Measurements from ENCODE around the gene RCN2. TPM values are rescaled to one million over a fixed set of nuclear protein-coding genes. Genes with fewer than 3 reads are reported as not detected.
"Not testable (repeated sequence)": the region's sequence is repeated elsewhere in the genome, so short reads cannot be mapped to it uniquely, and the experiment has no call there.

RCN2 gene
- total RNA-seq, 4 donors from 2014 or later: 27.6 to 44.1 (median 41.8) TPM

DNA sequence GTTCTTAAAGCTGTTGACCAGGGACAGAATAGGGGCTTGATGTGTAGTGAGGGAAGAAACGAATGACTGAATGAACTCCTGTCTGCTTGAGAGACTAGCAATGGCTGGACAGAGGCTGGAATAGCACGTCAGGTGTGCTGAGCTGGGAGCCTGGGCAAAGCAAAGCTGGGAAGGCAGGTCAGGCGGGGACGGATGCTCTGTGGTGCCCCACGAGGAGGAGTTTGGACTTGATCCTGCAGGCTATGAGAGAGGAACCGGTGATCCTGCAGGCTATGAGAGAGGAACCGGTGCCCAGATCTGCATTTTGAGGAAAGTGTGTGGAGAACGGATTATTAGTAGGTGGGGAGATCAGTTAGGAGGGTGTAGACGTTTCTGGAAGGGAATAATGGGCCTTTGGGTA, 32.0 kb downstream of the RCN2 start:
- TF ChIP-seq, protein P1, sequence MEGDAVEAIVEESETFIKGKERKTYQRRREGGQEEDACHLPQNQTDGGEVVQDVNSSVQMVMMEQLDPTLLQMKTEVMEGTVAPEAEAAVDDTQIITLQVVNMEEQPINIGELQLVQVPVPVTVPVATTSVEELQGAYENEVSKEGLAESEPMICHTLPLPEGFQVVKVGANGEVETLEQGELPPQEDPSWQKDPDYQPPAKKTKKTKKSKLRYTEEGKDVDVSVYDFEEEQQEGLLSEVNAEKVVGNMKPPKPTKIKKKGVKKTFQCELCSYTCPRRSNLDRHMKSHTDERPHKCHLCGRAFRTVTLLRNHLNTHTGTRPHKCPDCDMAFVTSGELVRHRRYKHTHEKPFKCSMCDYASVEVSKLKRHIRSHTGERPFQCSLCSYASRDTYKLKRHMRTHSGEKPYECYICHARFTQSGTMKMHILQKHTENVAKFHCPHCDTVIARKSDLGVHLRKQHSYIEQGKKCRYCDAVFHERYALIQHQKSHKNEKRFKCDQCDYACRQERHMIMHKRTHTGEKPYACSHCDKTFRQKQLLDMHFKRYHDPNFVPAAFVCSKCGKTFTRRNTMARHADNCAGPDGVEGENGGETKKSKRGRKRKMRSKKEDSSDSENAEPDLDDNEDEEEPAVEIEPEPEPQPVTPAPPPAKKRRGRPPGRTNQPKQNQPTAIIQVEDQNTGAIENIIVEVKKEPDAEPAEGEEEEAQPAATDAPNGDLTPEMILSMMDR (IDR thresholded peaks at IDR 0.05): peak in 1 of 6 experiments; percentile 11
- TF ChIP-seq POLR2A (IDR thresholded peaks at IDR 0.05): no peak
- no peaks in the 10 kb centered on the region for H3K36me3 ChIP-seq
- 51 to 52% methylated on average over 9 of the region's 9 CpGs for WGBS, 2 donors
- H3K4me3 ChIP-seq: no peak overlapping the region
- no peak overlapping the region for H3K27ac ChIP-seq
- H3K27me3 ChIP-seq: no peaks in the 10 kb centered on the region
- intact Hi-C loops (cut with DNase I): no loop called here
- H3K9me3 ChIP-seq: no peaks in the 10 kb centered on the region
- peaks cover 0 to 20% (median 0%) of the 10 kb centered on the region in 3 donors for H3K4me1 ChIP-seq
- no peak for DNase-seq

DNA sequence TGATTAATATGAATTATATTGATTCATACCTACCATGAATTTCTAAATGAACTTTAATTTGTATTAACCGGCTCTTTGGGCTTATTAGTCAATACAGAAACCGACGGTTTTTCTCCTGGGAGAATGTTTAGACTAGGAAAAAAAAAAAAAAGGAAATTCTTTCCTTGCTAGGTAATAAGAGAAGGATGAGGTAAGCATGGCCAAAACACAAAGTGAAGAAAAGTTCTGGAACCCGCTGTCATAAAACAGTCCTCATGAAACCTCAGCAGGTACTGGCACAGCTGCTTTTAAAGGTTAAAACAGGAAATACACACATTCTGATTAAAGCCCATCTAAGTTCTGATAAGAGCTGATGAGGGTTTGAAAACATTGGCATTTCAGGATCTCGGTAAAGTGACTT, 32.6 kb downstream of the RCN2 start:
- no peak for DNase-seq
- Histone ChIP-seq H3K27ac (no peak overlapping the region), H3K4me3 (no peak overlapping the region), H3K36me3 (no peaks in the 10 kb centered on the region), H3K27me3 (no peaks in the 10 kb centered on the region), H3K4me1 (peaks cover 0 to 20% (median 0%) of the 10 kb centered on the region in 3 donors), H3K9me3 (no peaks in the 10 kb centered on the region)
- 28 to 43% methylated on average over 5 of the region's 5 CpGs for WGBS, 2 donors
- intact Hi-C loops (cut with DNase I): no loop called here
- TF ChIP-seq POLR2A (IDR thresholded peaks at IDR 0.05): no peak

DNA sequence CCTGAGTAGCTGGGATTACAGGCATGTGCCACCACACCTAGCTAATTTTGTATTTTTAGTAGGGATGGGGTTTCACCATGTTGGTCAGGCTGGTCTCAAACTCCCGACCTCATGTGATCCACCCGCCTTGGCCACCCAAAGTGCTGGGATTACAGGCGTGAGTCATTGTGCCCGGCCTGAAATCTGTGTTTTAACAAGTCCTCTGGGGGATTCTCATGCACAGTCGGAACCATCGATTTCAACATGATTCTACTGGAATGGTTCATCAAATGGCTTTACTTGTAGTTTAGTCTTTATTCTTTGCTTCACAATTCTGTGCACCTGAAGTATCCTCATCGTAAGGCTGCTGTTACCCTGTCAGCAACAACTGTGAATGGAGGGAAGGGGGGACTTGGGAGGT, 34.5 kb downstream of the RCN2 start:
- H3K36me3 ChIP-seq; H3K27me3 ChIP-seq; H3K9me3 ChIP-seq; H3K4me3 ChIP-seq; DNase-seq; intact Hi-C loops (cut with DNase I); H3K27ac ChIP-seq: not testable (repeated sequence)
- peaks cover 0 to 20% (median 0%) of the 10 kb centered on the region in 3 donors for H3K4me1 ChIP-seq
- WGBS, 2 donors: 32 to 43% methylated on average over 5 to 6 of the region's 7 CpGs

DNA sequence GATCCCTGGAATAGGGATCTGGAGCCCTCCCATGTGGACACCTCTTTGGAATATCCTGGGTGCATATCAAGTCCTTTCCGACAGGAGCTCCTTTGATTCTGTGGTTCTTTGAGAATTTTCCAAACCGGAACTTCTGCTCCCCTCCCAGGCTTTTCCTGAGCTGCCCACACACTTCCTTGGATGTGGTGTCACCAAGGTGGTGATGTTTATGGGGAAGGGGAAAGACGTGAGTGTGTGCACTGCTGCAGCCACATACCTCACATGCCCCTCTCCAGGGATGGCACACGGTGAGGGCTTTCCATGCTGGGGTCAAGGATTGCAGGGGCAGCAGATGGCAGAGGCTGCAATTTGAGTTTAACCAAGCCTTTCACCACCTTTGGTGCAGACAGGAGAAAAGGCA, 35.5 kb downstream of the RCN2 start:
- WGBS, 2 donors: 22 to 26% methylated on average over 2 to 3 of the region's 4 CpGs
- peaks cover 0 to 20% (median 0%) of the 10 kb centered on the region in 3 donors for H3K4me1 ChIP-seq
- no peak overlapping the region for H3K27ac ChIP-seq
- H3K9me3 ChIP-seq: no peaks in the 10 kb centered on the region
- DNase-seq: no peak
- H3K36me3 ChIP-seq: no peaks in the 10 kb centered on the region
- intact Hi-C loops (cut with DNase I): no loop called here
- no peaks in the 10 kb centered on the region for H3K27me3 ChIP-seq
- no peak overlapping the region for H3K4me3 ChIP-seq
- TF ChIP-seq, protein P1 (IDR thresholded peaks at IDR 0.05): no peak
- TF ChIP-seq POLR2A (IDR thresholded peaks at IDR 0.05): no peak

DNA sequence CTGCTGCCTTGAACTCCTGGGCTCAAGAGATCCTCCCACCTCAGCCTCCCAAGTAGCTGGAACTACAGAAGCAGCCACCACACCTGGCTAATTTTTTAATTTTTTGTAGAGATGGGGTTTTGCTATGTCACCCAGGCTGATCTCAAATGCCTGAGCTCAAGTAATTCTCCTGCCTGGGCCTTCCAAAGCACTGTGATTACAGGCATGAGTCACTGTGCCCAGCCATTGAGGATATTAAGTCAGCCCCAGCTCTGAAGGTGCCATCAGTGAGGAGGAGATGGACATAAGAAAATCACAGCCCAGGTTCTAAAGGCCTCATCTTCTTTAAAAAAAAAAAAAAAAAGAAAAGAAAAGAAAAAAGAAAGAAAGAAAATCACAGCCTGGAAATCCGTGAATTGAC, 36.8 kb downstream of the RCN2 start:
- Histone ChIP-seq H3K9me3 (no peaks in the 10 kb centered on the region), H3K27ac (no peak overlapping the region), H3K4me1 (peaks cover 0 to 25% (median 3%) of the 10 kb centered on the region in 3 donors), H3K36me3 (no peaks in the 10 kb centered on the region), H3K27me3 (no peaks in the 10 kb centered on the region), H3K4me3 (no peak overlapping the region)
- WGBS, 2 donors: 78 to 94% methylated on average over 1 of the region's 1 CpG
- no peak for TF ChIP-seq POLR2A (IDR thresholded peaks at IDR 0.05)
- TF ChIP-seq, protein P1 (IDR thresholded peaks at IDR 0.05): no peak
- no peak for DNase-seq
- intact Hi-C loops (cut with DNase I): no loop called here

DNA sequence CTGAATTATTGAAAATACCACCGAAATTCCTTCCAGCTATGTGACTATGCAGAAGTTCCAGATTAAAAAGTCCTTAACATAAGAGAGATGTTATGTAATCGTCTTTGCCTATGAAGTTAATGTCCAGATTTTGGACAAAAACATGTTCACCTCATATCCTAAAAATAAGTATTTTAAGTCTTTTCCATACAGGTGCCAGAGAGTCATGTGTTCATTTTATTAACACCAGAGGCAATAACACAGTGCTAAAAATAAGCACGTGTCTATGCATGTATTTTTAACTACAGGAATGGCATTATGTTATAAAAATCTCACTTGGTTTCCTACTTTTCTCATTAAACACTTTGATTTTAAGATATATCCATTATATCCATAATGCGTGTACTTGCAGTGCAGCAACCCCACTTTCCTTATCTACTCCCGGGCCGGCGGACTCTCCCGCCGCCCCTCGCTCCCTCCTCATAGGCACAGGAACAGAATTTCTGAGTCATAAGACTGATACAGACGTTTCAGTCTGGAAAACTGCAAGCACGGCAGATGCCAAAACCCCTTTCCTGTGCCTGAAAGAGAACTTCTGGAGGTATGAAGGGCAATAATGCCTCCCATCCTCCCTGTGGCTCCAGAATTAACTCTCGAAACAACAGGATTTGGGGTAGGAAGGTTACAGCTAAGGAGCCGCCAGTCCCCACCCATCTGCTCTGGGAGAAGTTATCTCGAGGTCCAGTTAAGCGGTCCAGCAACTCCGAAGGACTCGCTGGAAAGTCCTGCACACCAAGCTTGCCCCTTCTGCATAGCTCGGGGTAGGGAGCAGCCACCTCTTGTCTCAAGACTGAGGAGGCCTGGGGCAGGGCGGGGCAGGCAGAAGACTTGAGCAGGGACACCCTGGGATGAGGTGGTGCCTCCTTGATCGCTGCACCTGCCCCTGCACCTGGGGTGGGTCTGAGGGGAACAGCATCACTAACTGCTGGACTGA, 41.1 kb downstream of the RCN2 start:
- Histone ChIP-seq H3K4me1 (peaks cover 0 to 7% (median 4%) of the 10 kb centered on the region in 3 donors), H3K4me3 (no peak overlapping the region), H3K27ac (no peak overlapping the region), H3K36me3 (no peaks in the 10 kb centered on the region), H3K27me3 (no peaks in the 10 kb centered on the region), H3K9me3 (no peaks in the 10 kb centered on the region)
- TF ChIP-seq, protein P1 (IDR thresholded peaks at IDR 0.05): no peak
- TF ChIP-seq POLR2A (IDR thresholded peaks at IDR 0.05): no peak
- intact Hi-C loops (cut with DNase I): no loop called here
- 40 to 58% methylated on average over 11 to 13 of the region's 21 CpGs for WGBS, 2 donors
- no peak for DNase-seq

Measured in esophagus squamous epithelium (tissue), 5 donors.